ENCODE results near the gene SCAP. TPM values are rescaled to one million over a fixed set of nuclear protein-coding genes. Genes with fewer than 3 reads are reported as not detected.
"Not testable (repeated sequence)": the region's sequence is repeated elsewhere in the genome, so short reads cannot be mapped to it uniquely, and the experiment has no call there.

SCAP gene
- total RNA-seq, result 79.6 and 83.9 TPM in 2 replicates

DNA sequence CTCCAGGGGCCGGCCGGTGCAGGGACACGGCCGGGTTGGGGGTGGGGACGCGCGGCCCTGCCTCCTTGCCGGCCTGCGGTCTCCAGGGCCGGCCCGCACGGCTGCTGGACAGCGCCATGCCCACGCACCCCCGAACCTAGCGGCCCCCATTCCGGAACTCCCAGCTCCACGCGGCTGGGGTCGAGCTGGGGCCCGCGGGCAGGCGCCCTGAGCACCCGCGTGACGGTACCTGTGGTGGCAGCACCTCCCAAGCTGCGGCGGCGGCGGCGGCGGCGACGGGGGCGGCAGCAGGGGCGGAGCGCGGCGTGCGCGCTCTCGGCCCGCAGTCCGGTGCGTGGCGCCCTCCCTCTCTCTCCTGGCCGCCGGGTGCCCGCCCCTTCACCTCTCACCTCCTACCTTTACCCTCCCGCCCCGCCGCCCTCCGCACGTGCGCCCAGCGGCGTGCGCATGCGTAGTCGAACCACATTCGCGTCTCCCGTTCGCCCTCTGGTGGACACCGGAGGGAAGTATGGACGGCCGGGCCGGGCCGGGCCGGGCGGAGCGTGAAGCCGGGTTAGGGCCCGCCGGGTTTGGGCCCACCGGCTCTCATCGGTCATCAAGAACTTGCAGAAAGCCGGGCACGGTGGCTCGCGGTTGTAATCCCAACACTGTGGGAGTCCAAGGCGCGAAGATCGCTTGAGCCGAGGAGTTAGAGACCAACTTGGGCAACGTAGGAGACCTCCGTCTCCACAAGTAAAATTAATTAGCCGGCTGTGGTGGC is at the start of gene SCAP:
SCAP (minus strand) TSS at position 372 of the 760 bp plus-strand sequence. CDS start 32,948 bp downstream, outside the sequence.
- Mint-ChIP-seq H3K36me3 (ENCODE audit: low read depth) (peaks cover 4% of the 10 kb centered on the region), H3K4me3 (ENCODE audit: low read depth) (peak within 1 kb of the TSS; percentile 99), H3K27ac (peak within 1 kb of the TSS; percentile 94), H3K4me1 (ENCODE audit: low read depth) (peaks cover 17% of the 10 kb centered on the region), H3K27me3 (ENCODE audit: low read depth) (no peaks in the 10 kb centered on the region), H3K9me3 (no peaks in the 10 kb centered on the region)
- intact Hi-C loops (cut with micrococcal nuclease), result loop anchor here (1.0 to 2.0 kb wide), 3 partner anchors 38 to 95 kb away; partner anchors contain the start of genes ELP6 and PTPN23
- peak; percentile 92 for DNase-seq (ENCODE audit: low spot score)

DNA sequence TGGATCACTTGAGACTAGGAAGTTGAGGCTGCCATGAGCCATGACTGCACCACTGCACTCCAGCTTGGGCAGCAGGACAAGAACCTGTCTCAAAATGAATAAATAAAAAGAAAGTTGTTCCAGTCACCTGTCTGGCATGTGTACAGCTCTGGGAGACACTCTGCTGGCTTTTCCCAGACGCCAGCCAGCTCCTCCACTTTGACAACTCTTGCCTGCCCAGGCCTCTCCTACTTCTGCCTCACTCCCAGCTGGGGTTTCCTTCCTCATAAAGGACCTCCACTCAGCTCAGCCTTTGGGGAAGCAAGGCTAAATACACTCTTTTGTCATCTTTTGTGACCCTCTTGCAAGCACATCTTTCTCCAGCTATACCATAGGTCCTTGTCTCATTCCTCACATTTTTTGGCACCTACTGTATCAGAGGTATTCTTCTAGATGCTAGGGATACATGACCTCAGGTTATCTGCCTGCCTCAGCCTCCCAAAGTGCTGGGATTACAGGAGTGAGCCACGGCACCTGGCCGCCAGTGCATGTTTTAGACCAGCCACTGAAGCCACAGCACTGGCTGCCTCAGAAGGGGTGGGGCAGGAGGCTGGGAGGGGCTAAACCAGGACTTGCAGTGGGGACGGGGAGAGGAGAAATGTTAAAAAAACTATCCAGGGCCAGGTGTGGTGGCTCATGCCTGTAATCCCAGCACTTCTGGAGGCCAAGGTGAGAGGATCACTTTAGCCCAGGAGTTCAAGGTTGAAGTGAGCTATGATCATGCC is 47.8 kb upstream of the SCAP start:
- H3K4me1 Mint-ChIP-seq (ENCODE audit: low read depth), result peaks cover 9% of the 10 kb centered on the region
- no peak for DNase-seq (ENCODE audit: low spot score)
- H3K4me3 Mint-ChIP-seq (ENCODE audit: low read depth), result no peak overlapping the region
- no peaks in the 10 kb centered on the region for H3K27me3 Mint-ChIP-seq (ENCODE audit: low read depth)
- intact Hi-C loops (cut with micrococcal nuclease), result loop anchor here (2.0 kb wide), 1 partner anchor 467 kb away; no protein-coding TSS in a partner anchor
- no peaks in the 10 kb centered on the region for H3K36me3 Mint-ChIP-seq (ENCODE audit: low read depth)
- H3K9me3 Mint-ChIP-seq, result peaks cover 4% of the 10 kb centered on the region
- H3K27ac Mint-ChIP-seq, result no peak overlapping the region

DNA sequence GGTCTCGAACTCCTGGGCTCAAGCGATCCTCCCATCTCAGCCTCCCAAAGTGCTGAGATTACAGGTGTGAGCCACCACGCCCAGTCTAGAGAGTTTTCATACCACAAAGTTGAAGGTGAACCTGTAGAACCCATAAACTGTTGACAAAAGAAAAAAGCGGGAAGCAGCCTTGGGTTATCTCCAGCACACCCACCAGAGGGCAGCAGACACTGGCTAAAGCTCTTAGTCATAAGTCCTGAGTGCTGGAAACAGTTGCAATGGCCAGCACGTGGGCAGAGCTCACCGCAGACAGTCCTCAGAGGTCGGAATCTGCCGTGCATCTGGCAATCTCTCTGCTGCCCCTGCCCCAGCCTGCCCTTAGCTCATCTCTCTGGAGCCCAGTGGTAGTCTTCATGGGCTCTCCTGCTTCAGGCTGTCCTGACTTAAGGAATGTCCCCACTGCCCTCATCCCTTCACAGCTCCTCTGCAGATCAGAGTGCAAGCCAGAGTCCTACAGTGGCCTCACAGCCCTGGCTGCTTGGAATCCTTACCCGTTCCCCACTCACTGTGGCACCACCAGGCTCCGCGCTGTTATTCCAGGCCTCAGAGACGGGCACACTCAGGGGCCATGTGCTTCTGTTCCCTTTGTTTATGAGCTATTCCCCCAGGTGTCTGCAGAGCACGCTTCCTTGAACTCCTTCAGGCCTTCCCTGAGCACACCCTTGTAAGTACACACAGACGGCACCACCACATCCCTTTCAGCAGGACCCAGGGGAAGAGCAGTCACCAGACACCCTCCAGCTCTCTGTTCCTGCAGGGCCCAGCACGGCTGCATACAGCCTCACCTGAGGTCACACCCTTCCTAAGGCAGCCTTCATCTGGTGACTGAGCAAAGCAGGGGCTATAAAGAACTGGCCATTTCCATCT is 46.6 kb upstream of the SCAP start:
- intact Hi-C loops (cut with micrococcal nuclease), result loop anchor here (1.0 to 2.0 kb wide), 2 partner anchors 267 to 468 kb away; no protein-coding TSS in a partner anchor
- no peaks in the 10 kb centered on the region for H3K9me3 Mint-ChIP-seq
- peaks cover 9% of the 10 kb centered on the region for H3K4me1 Mint-ChIP-seq (ENCODE audit: low read depth)
- no peaks in the 10 kb centered on the region for H3K36me3 Mint-ChIP-seq (ENCODE audit: low read depth)
- peak; percentile 71 for DNase-seq (ENCODE audit: low spot score)
- no peaks in the 10 kb centered on the region for H3K27me3 Mint-ChIP-seq (ENCODE audit: low read depth)
- H3K27ac Mint-ChIP-seq, result no peak overlapping the region
- H3K4me3 Mint-ChIP-seq (ENCODE audit: low read depth), result no peak overlapping the region

GRCh38 chr3:47520756-47521155 is 45.0 kb upstream of the SCAP start:
- H3K36me3 Mint-ChIP-seq (ENCODE audit: low read depth), result no peaks in the 10 kb centered on the region
- H3K9me3 Mint-ChIP-seq, result no peaks in the 10 kb centered on the region
- no peak overlapping the region for H3K27ac Mint-ChIP-seq
- intact Hi-C loops (cut with micrococcal nuclease), result no loop called here
- H3K4me3 Mint-ChIP-seq (ENCODE audit: low read depth), result no peak overlapping the region
- peaks cover 9% of the 10 kb centered on the region for H3K4me1 Mint-ChIP-seq (ENCODE audit: low read depth)
- DNase-seq (ENCODE audit: low spot score), result no peak
- H3K27me3 Mint-ChIP-seq (ENCODE audit: low read depth), result peaks cover 3% of the 10 kb centered on the region

DNA sequence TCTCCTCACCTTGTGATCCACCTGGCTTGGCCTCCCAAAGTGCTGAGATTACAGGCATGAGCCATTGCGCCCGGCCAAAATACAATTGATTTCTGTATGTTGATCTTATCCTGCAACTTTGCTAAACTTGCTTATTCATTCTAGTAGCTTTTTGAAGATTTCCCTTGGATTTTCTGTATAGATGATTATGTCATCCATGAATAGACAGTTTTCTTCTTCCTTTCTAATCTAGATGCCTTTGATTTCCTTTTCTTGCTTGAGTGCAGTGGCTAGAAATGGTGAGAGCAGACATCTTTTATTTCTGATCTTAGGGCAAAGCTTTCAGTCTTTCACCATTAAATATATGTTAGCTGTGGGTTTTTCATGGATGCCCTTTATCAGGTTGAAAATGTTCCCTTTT is 42.2 kb upstream of the SCAP start:
- no peak for DNase-seq (ENCODE audit: low spot score)
- peaks cover 4% of the 10 kb centered on the region for H3K27me3 Mint-ChIP-seq (ENCODE audit: low read depth)
- peaks cover 14% of the 10 kb centered on the region for H3K4me1 Mint-ChIP-seq (ENCODE audit: low read depth)
- no peak overlapping the region for H3K4me3 Mint-ChIP-seq (ENCODE audit: low read depth)
- no peaks in the 10 kb centered on the region for H3K9me3 Mint-ChIP-seq
- no peaks in the 10 kb centered on the region for H3K36me3 Mint-ChIP-seq (ENCODE audit: low read depth)
- H3K27ac Mint-ChIP-seq, result no peak overlapping the region
- intact Hi-C loops (cut with micrococcal nuclease), result no loop called here

DNA sequence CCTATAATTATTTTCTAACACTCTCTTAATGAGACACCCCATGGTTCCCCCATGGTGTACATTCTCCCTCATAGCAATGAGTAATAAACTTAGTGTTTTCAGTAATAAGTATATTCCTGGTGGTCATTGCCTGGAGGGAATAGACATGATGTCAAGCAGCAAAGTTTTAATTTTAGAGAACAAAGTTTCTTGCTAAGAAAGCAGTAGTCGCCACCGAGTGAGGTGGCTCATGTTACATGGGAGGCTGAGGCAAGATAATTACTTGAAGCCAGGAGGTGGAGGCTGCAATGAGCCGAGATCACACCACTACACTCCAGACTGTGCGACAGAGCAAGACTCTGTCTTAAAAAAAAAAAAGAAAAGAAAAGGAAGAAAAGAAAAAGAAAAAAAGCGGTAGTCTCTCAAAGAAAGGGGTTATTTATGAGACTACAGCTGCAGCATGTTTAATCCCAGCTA is 40.2 kb upstream of the SCAP start:
- intact Hi-C loops (cut with micrococcal nuclease), result no loop called here
- Mint-ChIP-seq H3K36me3 (ENCODE audit: low read depth) (peaks cover 9% of the 10 kb centered on the region), H3K9me3 (no peaks in the 10 kb centered on the region), H3K4me1 (ENCODE audit: low read depth) (peaks cover 17% of the 10 kb centered on the region), H3K27me3 (ENCODE audit: low read depth) (peaks cover 4% of the 10 kb centered on the region), H3K27ac (no peak overlapping the region), H3K4me3 (ENCODE audit: low read depth) (no peak overlapping the region)
- no peak for DNase-seq (ENCODE audit: low spot score)

- peaks cover 17% of the 10 kb centered on the region for H3K4me1 Mint-ChIP-seq (ENCODE audit: low read depth)
- H3K27ac Mint-ChIP-seq, result peak overlapping the region; percentile 50
- DNase-seq (ENCODE audit: low spot score), result no peak
- H3K4me3 Mint-ChIP-seq (ENCODE audit: low read depth), result peak overlapping the region; percentile 62
- peaks cover 4% of the 10 kb centered on the region for H3K27me3 Mint-ChIP-seq (ENCODE audit: low read depth)
- intact Hi-C loops (cut with micrococcal nuclease), result no loop called here
- H3K36me3 Mint-ChIP-seq (ENCODE audit: low read depth), result peaks cover 12% of the 10 kb centered on the region
- no peaks in the 10 kb centered on the region for H3K9me3 Mint-ChIP-seq
Measured at GRCh38 chr3:47515100-47515499, 39.4 kb upstream of the SCAP start.

GRCh38 chr3:47513125-47513929 is 37.6 kb upstream of the SCAP start, which contains the start of gene ELP6:
Gene ELP6, minus strand, starts transcription at chr3:47513712. Its CDS starts 122 bp downstream, at chr3:47513590.
- Mint-ChIP-seq H3K27ac (peak within 1 kb of the TSS; percentile 96), H3K4me1 (ENCODE audit: low read depth) (peaks cover 17% of the 10 kb centered on the region), H3K27me3 (ENCODE audit: low read depth) (peaks cover 4% of the 10 kb centered on the region), H3K9me3 (no peaks in the 10 kb centered on the region), H3K36me3 (ENCODE audit: low read depth) (peaks cover 20% of the 10 kb centered on the region), H3K4me3 (ENCODE audit: low read depth) (peak within 1 kb of the TSS; percentile 97)
- intact Hi-C loops (cut with micrococcal nuclease), result loop anchor here (1.0 to 5.0 kb wide), 6 partner anchors 37 to 290 kb away; partner anchors contain the start of genes DHX30, KIF9, KLHL18 and SMARCC1
- peak; percentile 97 for DNase-seq (ENCODE audit: low spot score)

DNA sequence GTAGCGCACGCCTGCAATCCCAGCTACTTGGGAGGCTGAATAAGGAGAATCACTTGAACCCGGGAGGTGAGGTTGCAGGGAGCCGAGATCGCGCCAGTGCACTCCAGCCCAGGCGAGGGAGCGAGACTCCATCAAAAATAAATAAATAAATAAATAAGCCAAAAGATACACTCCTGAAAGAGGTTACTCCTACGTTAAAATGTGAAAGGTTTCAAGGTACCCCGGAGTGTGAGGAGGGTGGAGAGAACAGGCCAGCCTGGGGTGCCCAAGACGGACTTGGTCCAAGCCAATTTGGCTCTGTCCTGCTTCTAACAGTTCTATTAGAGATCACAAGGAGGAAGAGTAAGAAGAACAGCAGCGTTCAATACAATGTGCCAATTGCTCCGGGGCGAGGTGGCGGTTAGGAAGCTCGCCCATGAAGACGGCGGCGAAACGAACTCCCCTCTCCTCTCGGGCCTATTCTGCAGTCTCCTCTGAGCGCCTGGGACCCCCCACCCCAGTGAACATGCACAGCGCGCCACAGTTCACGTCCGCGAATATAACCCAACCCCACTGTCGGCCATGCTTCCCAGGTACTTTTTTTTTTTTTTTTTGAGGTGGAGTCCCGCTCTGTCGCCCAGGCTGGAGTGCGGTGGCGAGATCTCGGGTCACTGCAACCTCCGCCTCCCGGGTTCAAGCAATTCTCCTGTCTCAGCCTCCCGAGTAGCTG is 36.8 kb upstream of the SCAP start:
- H3K4me3 Mint-ChIP-seq (ENCODE audit: low read depth), result peak overlapping the region; percentile 97
- peak overlapping the region; percentile 96 for H3K27ac Mint-ChIP-seq
- intact Hi-C loops (cut with micrococcal nuclease), result loop anchor here (1.0 to 5.0 kb wide), 6 partner anchors 36 to 291 kb away; partner anchors contain the start of genes DHX30, KIF9, KLHL18 and SMARCC1
- no peaks in the 10 kb centered on the region for H3K9me3 Mint-ChIP-seq
- H3K36me3 Mint-ChIP-seq (ENCODE audit: low read depth), result peaks cover 26% of the 10 kb centered on the region
- H3K27me3 Mint-ChIP-seq (ENCODE audit: low read depth), result peaks cover 4% of the 10 kb centered on the region
- peak; percentile 36 for DNase-seq (ENCODE audit: low spot score)
- H3K4me1 Mint-ChIP-seq (ENCODE audit: low read depth), result peaks cover 17% of the 10 kb centered on the region

DNA sequence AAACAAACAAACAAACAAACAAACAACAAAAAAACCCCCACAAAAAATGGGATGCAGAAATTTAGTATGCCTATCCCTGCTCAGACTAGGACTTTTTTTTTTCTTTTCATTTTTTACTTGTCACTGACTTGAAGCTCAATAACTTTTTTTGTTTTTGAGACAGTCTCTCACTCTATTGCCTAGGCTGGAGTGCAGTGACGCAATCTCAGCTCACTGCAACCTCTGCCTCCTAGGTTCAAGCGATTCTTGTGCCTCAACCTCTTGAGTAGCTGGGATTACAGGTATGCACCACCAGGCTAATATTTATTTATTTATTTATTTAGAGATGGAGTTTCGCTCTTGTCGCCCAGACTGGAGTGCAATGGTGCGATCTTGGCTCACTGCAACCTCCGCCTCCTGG is 29.5 kb upstream of the SCAP start:
- H3K36me3 Mint-ChIP-seq (ENCODE audit: low read depth), result peaks cover 61% of the 10 kb centered on the region

GRCh38 chr3:47504113-47504512 is 28.4 kb upstream of the SCAP start:
- H3K36me3 Mint-ChIP-seq (ENCODE audit: low read depth), result peaks cover 64% of the 10 kb centered on the region
- no peak overlapping the region for H3K27ac Mint-ChIP-seq
- H3K27me3 Mint-ChIP-seq (ENCODE audit: low read depth), result no peaks in the 10 kb centered on the region
- H3K4me3 Mint-ChIP-seq (ENCODE audit: low read depth), result no peak overlapping the region
- intact Hi-C loops (cut with micrococcal nuclease), result no loop called here
- no peaks in the 10 kb centered on the region for H3K4me1 Mint-ChIP-seq (ENCODE audit: low read depth)
- H3K9me3 Mint-ChIP-seq, result no peaks in the 10 kb centered on the region
- DNase-seq (ENCODE audit: low spot score), result no peak

More for the DNA sequence above, 29.5 kb upstream of the SCAP start:
- H3K9me3 Mint-ChIP-seq; H3K27ac Mint-ChIP-seq; intact Hi-C loops (cut with micrococcal nuclease); H3K4me1 Mint-ChIP-seq (ENCODE audit: low read depth); H3K27me3 Mint-ChIP-seq (ENCODE audit: low read depth); DNase-seq (ENCODE audit: low spot score); H3K4me3 Mint-ChIP-seq (ENCODE audit: low read depth): not testable (repeated sequence)

Measured in activated T-helper 2 cell treated with anti-CD3 and anti-CD28 coated beads, Interferon-gamma antibody, Interleukin-2, Interleukin-4, amounts not matched to agents 10 μg/mL and 5 μg/mL and 100 μg/mL, durations not matched to agents 14 hours and 24 hours and 36 hours (primary cell).